Lower leg skin (tissue), 3 donors: ENCODE data around the gene PTGS1.
"Not testable (repeated sequence)": the region's sequence is repeated elsewhere in the genome, so short reads cannot be mapped to it uniquely, and the experiment has no call there.

ENCODE experiments used
- POLR2A ChIP-seq, 2 donors: fragments of 450-650 bp; IDR thresholded peaks; one replicate each; pipeline ENCODE4 v1.6.1; 2016 to 2017; ENCODE audit warnings: antibody characterized with exemption in 2 of 2, mild to moderate bottlenecking in 1 of 2, moderate library complexity in 1 of 2
- TF ChIP-seq, protein P1 (sequence below), 3 donors: fragments of 450-650 bp; IDR thresholded peaks; one replicate each; pipeline ENCODE4 v1.5.1; 2016; ENCODE audit warnings: antibody characterized with exemption in 3 of 3, mild to moderate bottlenecking in 3 of 3, moderate library complexity in 2 of 3

DNA sequence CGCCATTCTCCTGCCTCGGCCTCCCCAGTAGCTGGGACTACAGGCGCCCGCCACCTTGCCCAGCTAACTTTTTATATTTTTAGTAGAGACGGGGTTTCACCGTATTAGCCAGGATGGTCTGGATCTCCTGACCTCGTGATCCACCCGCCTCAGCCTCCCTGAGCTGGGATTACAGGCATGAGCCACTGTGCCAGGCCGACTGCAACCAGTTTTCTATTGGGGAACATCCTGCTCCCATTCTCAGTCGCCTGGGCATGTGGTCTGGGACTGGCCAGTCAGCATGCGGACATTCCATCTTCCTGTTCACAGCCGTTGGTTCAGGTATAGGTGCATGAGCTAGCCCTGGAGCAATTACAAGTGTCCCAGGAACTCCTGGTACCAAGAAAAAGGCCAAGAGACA, 7.7 kb upstream of the PTGS1 start:
- TF ChIP-seq, protein P1, sequence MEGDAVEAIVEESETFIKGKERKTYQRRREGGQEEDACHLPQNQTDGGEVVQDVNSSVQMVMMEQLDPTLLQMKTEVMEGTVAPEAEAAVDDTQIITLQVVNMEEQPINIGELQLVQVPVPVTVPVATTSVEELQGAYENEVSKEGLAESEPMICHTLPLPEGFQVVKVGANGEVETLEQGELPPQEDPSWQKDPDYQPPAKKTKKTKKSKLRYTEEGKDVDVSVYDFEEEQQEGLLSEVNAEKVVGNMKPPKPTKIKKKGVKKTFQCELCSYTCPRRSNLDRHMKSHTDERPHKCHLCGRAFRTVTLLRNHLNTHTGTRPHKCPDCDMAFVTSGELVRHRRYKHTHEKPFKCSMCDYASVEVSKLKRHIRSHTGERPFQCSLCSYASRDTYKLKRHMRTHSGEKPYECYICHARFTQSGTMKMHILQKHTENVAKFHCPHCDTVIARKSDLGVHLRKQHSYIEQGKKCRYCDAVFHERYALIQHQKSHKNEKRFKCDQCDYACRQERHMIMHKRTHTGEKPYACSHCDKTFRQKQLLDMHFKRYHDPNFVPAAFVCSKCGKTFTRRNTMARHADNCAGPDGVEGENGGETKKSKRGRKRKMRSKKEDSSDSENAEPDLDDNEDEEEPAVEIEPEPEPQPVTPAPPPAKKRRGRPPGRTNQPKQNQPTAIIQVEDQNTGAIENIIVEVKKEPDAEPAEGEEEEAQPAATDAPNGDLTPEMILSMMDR (IDR thresholded peaks at IDR 0.05), result not testable (repeated sequence)
- not testable (repeated sequence) for TF ChIP-seq POLR2A (IDR thresholded peaks at IDR 0.05)
